Neuronal stem cell (in vitro differentiated cells): ENCODE measurements around the gene MUC5B.

Source experiments
- DNase-seq: peaks from one replicate; pipeline ENCODE4 v3.0.0-alpha.2; 2013; ENCODE audit warnings: low spot score
- H2AFZ ChIP-seq: one replicate; pipeline ENCODE4 v1.6.1; 2013; ENCODE audit warnings: mild to moderate bottlenecking, low read length, inconsistent platforms
- H2AK5ac ChIP-seq: 2 replicates; pipeline ENCODE4 v1.6.1; 2013; ENCODE audit warnings: low read depth, mild to moderate bottlenecking, inconsistent platforms, low read length, moderate library complexity, mixed read lengths
- H2BK120ac ChIP-seq: 2 replicates; pipeline ENCODE4 v1.6.1; 2013; ENCODE audit warnings: low read depth, mild to moderate bottlenecking, inconsistent platforms, low read length, moderate library complexity, mixed read lengths
- H2BK12ac ChIP-seq: one replicate; pipeline ENCODE4 v1.6.1; 2013; ENCODE audit warnings: low read length, inconsistent platforms
- H2BK15ac ChIP-seq: 2 replicates; pipeline ENCODE4 v1.6.1; 2013; ENCODE audit warnings: mild to moderate bottlenecking, low read length, inconsistent platforms, mixed read lengths
- H2BK5ac ChIP-seq: one replicate; pipeline ENCODE4 v1.6.1; 2013; ENCODE audit warnings: inconsistent platforms, mild to moderate bottlenecking, low read length, moderate library complexity
- H3K14ac ChIP-seq: one replicate; pipeline ENCODE4 v1.6.1; 2013; ENCODE audit warnings: low read length, inconsistent platforms
- H3K18ac ChIP-seq: 2 replicates; pipeline ENCODE4 v1.6.1; 2013; ENCODE audit warnings: low read length, inconsistent platforms
- H3K23ac ChIP-seq: 2 replicates; pipeline ENCODE4 v1.6.1; 2013; ENCODE audit warnings: low read depth, mild to moderate bottlenecking, mixed read lengths, low read length, inconsistent platforms; ENCODE audit not compliant: poor library complexity
- H3K27ac ChIP-seq: replicated peaks from 3 replicates; pipeline ENCODE4 v1.5.1; 2013; ENCODE audit warnings: low read length, inconsistent platforms
- H3K27me3 ChIP-seq, 3 experiments: 2 replicates each; pipeline ENCODE4 v1.6.1; 2013; ENCODE audit warnings: low read length in 3 of 3, mild to moderate bottlenecking in 2 of 3, inconsistent platforms in 1 of 3, low read depth in 1 of 3, mixed read lengths in 1 of 3, moderate library complexity in 1 of 3; ENCODE audit not compliant: control insufficient read depth in 3 of 3, insufficient read depth in 3 of 3
- H3K36me3 ChIP-seq, 2 donors: replicated peaks in 1 of 2; 2 replicates each; pipeline ENCODE4 v1.6.1; 2013; ENCODE audit warnings: low read length in 2 of 2; ENCODE audit not compliant: control insufficient read depth in 2 of 2, insufficient read depth in 2 of 2
- H3K4ac ChIP-seq: 2 replicates; pipeline ENCODE4 v1.6.1; 2013; ENCODE audit warnings: inconsistent platforms, mild to moderate bottlenecking, low read length, moderate library complexity
- H3K4me1 ChIP-seq, 2 donors: 1 replicate in 1 of 2; 2 replicates in 1 of 2; pipeline ENCODE4 v1.6.1; 2013; ENCODE audit warnings: low read length in 2 of 2, low read depth in 1 of 2; ENCODE audit not compliant: control insufficient read depth in 2 of 2, insufficient read depth in 1 of 2
- H3K4me2 ChIP-seq: one replicate; pipeline ENCODE4 v1.6.1; 2013; ENCODE audit warnings: mild to moderate bottlenecking, low read length, inconsistent platforms; ENCODE audit not compliant: insufficient read depth, poor library complexity, severe bottlenecking
- H3K4me3 ChIP-seq, 2 donors: 2 replicates each; pipeline ENCODE4 v1.5.1; 2013; ENCODE audit warnings: low read length in 2 of 2, mild to moderate bottlenecking in 2 of 2, inconsistent platforms in 1 of 2, moderate library complexity in 1 of 2
- H3K79me1 ChIP-seq: one replicate; pipeline ENCODE4 v1.6.1; 2013; ENCODE audit warnings: low read depth, mild to moderate bottlenecking, inconsistent platforms, low read length, moderate library complexity
- H3K9ac ChIP-seq: one replicate; pipeline ENCODE4 v1.6.1; 2013; ENCODE audit warnings: mild to moderate bottlenecking, low read depth, low read length, inconsistent platforms; ENCODE audit not compliant: poor library complexity
- H3K9me3 ChIP-seq, 2 donors: replicated peaks in 1 of 2; 2 replicates each; pipeline versions ENCODE3 to v1.6.1; 2013; ENCODE audit warnings: low read length in 2 of 2, mild to moderate bottlenecking in 2 of 2, inconsistent platforms in 1 of 2, low read depth in 1 of 2, mixed read lengths in 1 of 2, moderate library complexity in 1 of 2; ENCODE audit not compliant: control insufficient read depth in 2 of 2, insufficient read depth in 1 of 2
- H4K8ac ChIP-seq: one replicate; pipeline ENCODE4 v1.6.1; 2013; ENCODE audit warnings: low read depth, mild to moderate bottlenecking, inconsistent platforms, low read length, moderate library complexity
- H4K91ac ChIP-seq: one replicate; pipeline ENCODE4 v1.6.1; 2013; ENCODE audit warnings: low read length, low read depth, mild to moderate bottlenecking, inconsistent platforms; ENCODE audit not compliant: poor library complexity
- WGBS, 2 donors: extraction: QIAGEN DNeasy Blood & Tissue Kit; methylation state at CpG; one replicate each; pipeline ENCODE4 v1.1.7; 2013; ENCODE audit warnings: missing lambda C conversion rate in 2 of 2, mixed read lengths in 1 of 2; ENCODE audit not compliant: insufficient read length in 2 of 2, insufficient replicate concordance in 1 of 2; ENCODE audit errors: extremely low coverage in 2 of 2; 5-methylcytosine and 5-hydroxymethylcytosine counted together

MUC5B gene

DNA sequence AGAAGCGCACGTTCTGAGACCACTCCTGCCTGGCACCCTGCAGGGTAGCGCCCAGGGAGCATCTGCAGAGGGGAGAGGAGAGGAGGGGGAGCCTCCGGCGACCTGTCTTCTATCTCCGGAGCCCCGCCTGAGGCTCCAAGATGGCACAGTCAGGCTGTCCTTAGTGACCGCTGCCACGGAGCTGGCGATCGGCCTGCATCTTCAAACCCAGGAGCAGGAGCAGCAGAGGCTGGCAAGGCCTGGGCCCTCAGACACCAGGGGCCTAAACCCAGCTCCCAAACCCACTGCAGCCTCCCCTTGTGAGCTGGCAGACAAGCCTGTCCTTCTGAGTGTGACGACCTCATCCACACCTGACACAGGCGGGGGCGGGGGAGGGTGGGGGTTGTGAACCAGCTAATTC is 51.6 kb downstream of the MUC5B start:
- WGBS, 2 donors = no CpG with 5 or more reads among the region's 14 CpGs
- H4K91ac ChIP-seq = no peak overlapping the region

DNA sequence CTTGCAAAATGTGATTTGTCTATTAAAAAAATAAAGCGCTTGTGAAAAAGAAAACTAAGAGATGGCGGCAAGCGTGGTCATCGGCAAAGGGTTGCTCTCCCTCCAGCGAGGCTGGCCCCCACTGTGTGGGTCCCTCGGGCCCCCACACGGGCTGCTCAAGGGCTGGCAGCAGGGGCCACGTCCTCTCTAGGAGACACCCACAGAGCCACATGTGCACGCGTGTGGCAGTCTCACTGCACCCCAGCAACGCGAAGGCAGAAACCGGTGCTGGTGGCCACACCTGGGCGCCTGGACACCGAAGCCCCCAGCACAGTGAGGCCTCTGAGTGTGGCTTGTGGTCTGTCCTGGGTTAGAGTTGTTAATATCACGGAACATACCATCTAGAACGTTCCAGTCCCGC is 52.2 kb downstream of the MUC5B start:
- Histone ChIP-seq H3K27ac (no peak overlapping the region), H3K27me3 (no peaks in the 10 kb centered on the region), H3K4ac (no peak overlapping the region), H3K4me2 (no peak overlapping the region), H3K79me1 (peaks cover 12% of the 10 kb centered on the region), H3K18ac (no peak overlapping the region), H2BK12ac (no peak overlapping the region), H2AK5ac (no peak overlapping the region), H2BK5ac (no peak overlapping the region), H3K23ac (no peak overlapping the region), H2BK15ac (no peak overlapping the region), H2AFZ (no peak overlapping the region), H4K91ac (no peak overlapping the region), H2BK120ac (no peak overlapping the region), H3K9ac (no peak overlapping the region), H3K9me3 (no peaks in the 10 kb centered on the region), H3K36me3 (peaks cover 11 to 49% of the 10 kb centered on the region in 2 donors), H3K4me3 (no peak overlapping the region), H3K4me1 (peaks cover 0 to 5% of the 10 kb centered on the region in 2 donors), H4K8ac (no peak overlapping the region), H3K14ac (no peak overlapping the region)
- WGBS, 2 donors = no CpG with 5 or more reads among the region's 18 CpGs
- no peak for DNase-seq

More for the DNA sequence above, 51.6 kb downstream of the MUC5B start:
- no peak overlapping the region for H3K27ac ChIP-seq
- H3K23ac ChIP-seq = no peak overlapping the region
- H3K79me1 ChIP-seq = peaks cover 12% of the 10 kb centered on the region
- peaks cover 11 to 44% of the 10 kb centered on the region in 2 donors for H3K36me3 ChIP-seq
- H2AFZ ChIP-seq = no peak overlapping the region
- H3K4me1 ChIP-seq = peaks cover 0 to 5% of the 10 kb centered on the region in 2 donors
- no peak overlapping the region for H2BK120ac ChIP-seq
- no peak overlapping the region for H3K9ac ChIP-seq
- H2BK15ac ChIP-seq = no peak overlapping the region
- DNase-seq = no peak
- no peak overlapping the region for H4K8ac ChIP-seq
- H2BK12ac ChIP-seq = no peak overlapping the region
- no peak overlapping the region for H3K4me2 ChIP-seq
- H2BK5ac ChIP-seq = no peak overlapping the region
- H3K14ac ChIP-seq = no peak overlapping the region
- H3K9me3 ChIP-seq = no peaks in the 10 kb centered on the region
- H2AK5ac ChIP-seq = no peak overlapping the region
- no peaks in the 10 kb centered on the region for H3K27me3 ChIP-seq
- no peak overlapping the region for H3K4ac ChIP-seq
- no peak overlapping the region for H3K4me3 ChIP-seq
- no peak overlapping the region for H3K18ac ChIP-seq

DNA sequence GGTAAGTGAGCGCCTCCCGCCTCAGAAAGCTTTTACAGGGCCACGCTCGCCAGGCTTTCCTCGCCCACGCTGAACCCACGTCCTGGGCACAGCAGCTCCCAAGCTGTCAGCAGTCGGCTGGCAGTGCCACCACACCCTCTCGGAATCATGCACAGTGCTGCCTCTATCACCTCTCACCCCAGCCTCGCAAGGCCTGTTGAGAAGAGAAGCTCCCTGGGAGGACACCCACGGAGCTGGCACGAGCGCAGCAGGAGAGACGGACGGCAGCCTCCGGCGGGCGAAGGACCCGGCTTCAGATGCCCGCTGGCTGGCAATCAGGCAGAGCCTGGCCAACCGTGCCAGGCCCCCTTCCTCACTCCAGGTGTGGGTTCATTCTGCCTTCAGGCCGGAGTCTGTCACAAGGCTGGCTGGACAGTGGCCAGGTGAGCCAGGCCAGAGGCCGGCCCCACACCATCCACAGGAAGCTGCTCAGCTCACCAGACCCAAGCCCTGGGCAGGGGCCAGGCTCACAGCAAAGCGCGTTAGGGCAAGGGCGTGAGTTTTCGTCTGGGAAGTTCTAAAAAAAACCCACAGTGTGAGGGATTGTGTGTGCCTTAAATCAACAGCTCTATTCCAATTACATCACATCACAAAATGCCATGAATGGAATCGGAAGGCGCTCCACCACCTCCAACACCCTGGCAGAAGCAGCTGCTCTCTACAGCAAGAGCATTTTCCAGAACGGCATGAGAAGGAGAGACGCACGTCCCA is 53.4 kb downstream of the MUC5B start:
- Histone ChIP-seq H2AFZ (no peak overlapping the region), H2BK12ac (no peak overlapping the region), H3K9ac (no peak overlapping the region), H4K8ac (peak overlapping the region; percentile 23), H3K27me3 (no peaks in the 10 kb centered on the region), H3K36me3 (peaks cover 14 to 61% of the 10 kb centered on the region in 2 donors), H2AK5ac (no peak overlapping the region), H3K27ac (no peak overlapping the region), H2BK120ac (no peak overlapping the region), H3K4me3 (no peak overlapping the region), H3K23ac (no peak overlapping the region), H3K18ac (no peak overlapping the region), H2BK15ac (no peak overlapping the region), H3K4me2 (no peak overlapping the region), H3K4me1 (peaks cover 0 to 2% of the 10 kb centered on the region in 2 donors), H2BK5ac (no peak overlapping the region), H3K14ac (no peak overlapping the region), H3K4ac (no peak overlapping the region), H3K79me1 (peaks cover 13% of the 10 kb centered on the region), H4K91ac (no peak overlapping the region), H3K9me3 (no peaks in the 10 kb centered on the region)
- no peak for DNase-seq
- no CpG with 5 or more reads among the region's 32 CpGs for WGBS, 2 donors

DNA sequence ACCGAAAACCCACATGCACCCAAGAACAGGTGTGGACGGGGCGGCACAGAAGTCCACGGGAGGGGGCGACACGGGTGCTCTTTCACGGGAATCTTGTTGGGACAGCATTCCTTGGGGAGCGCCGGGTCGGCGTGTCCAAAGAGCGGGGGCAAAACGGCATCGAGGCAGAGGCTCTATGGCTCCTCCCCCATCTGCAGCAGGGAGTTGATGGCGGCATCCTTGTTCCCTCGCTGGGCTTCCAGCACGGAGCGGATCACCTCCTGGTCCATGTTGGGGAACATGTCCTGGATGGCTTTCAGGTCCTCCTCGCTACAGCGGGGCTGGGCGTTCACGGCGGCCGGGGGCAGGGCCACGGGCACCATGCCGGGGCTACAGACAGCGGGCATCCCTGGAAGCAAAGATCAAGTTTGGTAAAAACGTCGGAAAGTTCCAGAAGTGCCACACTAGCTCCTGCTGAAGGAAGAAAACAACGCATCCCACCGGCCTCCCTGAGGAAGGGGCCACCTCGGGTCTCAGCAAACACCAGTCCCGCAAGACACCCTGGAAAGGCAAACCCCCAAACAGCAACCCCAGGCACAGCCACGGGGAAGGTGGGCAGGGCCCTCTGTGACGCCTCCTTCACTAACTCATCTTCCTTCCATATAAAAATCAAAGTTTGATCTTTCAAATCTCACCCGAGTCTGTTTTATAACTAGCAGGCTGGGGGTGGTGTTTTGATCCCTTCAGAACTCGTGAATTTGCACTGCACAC is 54.2 kb downstream of the MUC5B start:
- Histone ChIP-seq H3K4ac (no peak overlapping the region), H3K14ac (no peak overlapping the region), H3K27ac (no peak overlapping the region), H3K18ac (no peak overlapping the region), H2AFZ (no peak overlapping the region), H3K4me1 (no peaks in the 10 kb centered on the region), H3K9me3 (no peaks in the 10 kb centered on the region), H2BK5ac (no peak overlapping the region), H2BK15ac (no peak overlapping the region), H2BK120ac (no peak overlapping the region), H3K9ac (no peak overlapping the region), H3K4me2 (no peak overlapping the region), H3K23ac (no peak overlapping the region), H3K4me3 (no peak overlapping the region), H4K91ac (no peak overlapping the region), H3K27me3 (no peaks in the 10 kb centered on the region), H2BK12ac (no peak overlapping the region), H2AK5ac (no peak overlapping the region), H3K79me1 (peaks cover 13% of the 10 kb centered on the region), H3K36me3 (peaks cover 14 to 68% of the 10 kb centered on the region in 2 donors), H4K8ac (peak overlapping the region; percentile 43)
- DNase-seq = no peak
- no CpG with 5 or more reads among the region's 37 CpGs for WGBS, 2 donors
